DND-41 (cell line): ENCODE data around the gene PTPRN2.

ENCODE experiments used
- ATAC-seq: fragments of 200-7000 bp; cut with Tn5 transposase; 3 replicates; pipeline ENCODE4 v1.9.1; 2021; ENCODE audit warnings: low read depth; ENCODE audit not compliant: insufficient read depth
- DNase-seq: peaks from one replicate; pipeline ENCODE4 v3.0.0-alpha.2; 2020
- H2AFZ ChIP-seq: 2 replicates; pipeline ENCODE4 v1.6.0; 2012; ENCODE audit warnings: low read depth, low read length
- H3K27ac ChIP-seq: 2 replicates; pipeline ENCODE4 v1.5.1; 2012; ENCODE audit warnings: low read length, inconsistent platforms
- H3K27me3 ChIP-seq: fragments of 200-600 bp; sonication (generic); 2 replicates; pipeline ENCODE4 v1.6.0; 2012; ENCODE audit warnings: low read length, mild to moderate bottlenecking, inconsistent platforms; ENCODE audit not compliant: insufficient read depth, poor library complexity
- H3K36me3 ChIP-seq: 2 replicates; pipeline ENCODE4 v1.5.1; 2012; ENCODE audit warnings: low read length, inconsistent platforms; ENCODE audit not compliant: insufficient read depth
- H3K4me1 ChIP-seq: 2 replicates; pipeline ENCODE4 v1.5.1; 2012; ENCODE audit warnings: mild to moderate bottlenecking, low read length; ENCODE audit not compliant: insufficient read depth
- H3K4me2 ChIP-seq: 2 replicates; pipeline ENCODE4 v1.6.0; 2012; ENCODE audit warnings: mild to moderate bottlenecking, moderate library complexity, low read length, inconsistent platforms; ENCODE audit not compliant: insufficient read depth
- H3K4me3 ChIP-seq, 2 experiments: fragments of 200-600 bp in 1 of 2; shearing (Covaris generic) in 1 of 2; 2 replicates each; pipeline ENCODE4 v1.5.1; 2012 to 2016; ENCODE audit warnings: inconsistent platforms in 2 of 2, low read length in 2 of 2, mild to moderate bottlenecking in 2 of 2, low read depth in 1 of 2, moderate library complexity in 1 of 2
- H3K79me2 ChIP-seq: 2 replicates; pipeline ENCODE4 v1.6.0; 2012; ENCODE audit warnings: low read length, inconsistent platforms; ENCODE audit not compliant: insufficient read depth
- H3K9ac ChIP-seq: 2 replicates; pipeline ENCODE4 v1.6.0; 2012; ENCODE audit warnings: low read depth, mild to moderate bottlenecking, inconsistent platforms, low read length, moderate library complexity
- H3K9me3 ChIP-seq: 2 replicates; pipeline ENCODE4 v1.5.1; 2012; ENCODE audit warnings: low read length, moderate library complexity, mild to moderate bottlenecking, inconsistent platforms; ENCODE audit not compliant: insufficient read depth, severe bottlenecking
- H4K20me1 ChIP-seq: 2 replicates; pipeline ENCODE4 v1.6.0; 2012; ENCODE audit warnings: low read length; ENCODE audit not compliant: insufficient read depth
- EZH2 ChIP-seq: IDR thresholded peaks from 3 replicates; pipeline ENCODE4 v1.6.1; 2012; ENCODE audit warnings: borderline replicate concordance, low read depth, mild to moderate bottlenecking, moderate library complexity, low read length, inconsistent platforms; ENCODE audit not compliant: severe bottlenecking
- TF ChIP-seq, protein P1 (sequence below): IDR thresholded peaks from 2 replicates; pipeline ENCODE4 v1.5.1; 2012; ENCODE audit warnings: borderline replicate concordance, low read length, moderate library complexity, mild to moderate bottlenecking; ENCODE audit not compliant: poor library complexity, severe bottlenecking; ENCODE audit errors: extremely low read depth

PTPRN2 gene

GRCh38 chr7:158563911-158564662 is 23.5 kb downstream of the PTPRN2 start:
- H3K79me2 ChIP-seq = no peaks in the 10 kb centered on the region
- no peaks in the 10 kb centered on the region for H4K20me1 ChIP-seq
- H3K27ac ChIP-seq = no peak overlapping the region
- no peak overlapping the region for H3K4me2 ChIP-seq
- DNase-seq (no peak), ATAC-seq (no peak)
- TF ChIP-seq EZH2 = no peak
- TF ChIP-seq, protein P1, sequence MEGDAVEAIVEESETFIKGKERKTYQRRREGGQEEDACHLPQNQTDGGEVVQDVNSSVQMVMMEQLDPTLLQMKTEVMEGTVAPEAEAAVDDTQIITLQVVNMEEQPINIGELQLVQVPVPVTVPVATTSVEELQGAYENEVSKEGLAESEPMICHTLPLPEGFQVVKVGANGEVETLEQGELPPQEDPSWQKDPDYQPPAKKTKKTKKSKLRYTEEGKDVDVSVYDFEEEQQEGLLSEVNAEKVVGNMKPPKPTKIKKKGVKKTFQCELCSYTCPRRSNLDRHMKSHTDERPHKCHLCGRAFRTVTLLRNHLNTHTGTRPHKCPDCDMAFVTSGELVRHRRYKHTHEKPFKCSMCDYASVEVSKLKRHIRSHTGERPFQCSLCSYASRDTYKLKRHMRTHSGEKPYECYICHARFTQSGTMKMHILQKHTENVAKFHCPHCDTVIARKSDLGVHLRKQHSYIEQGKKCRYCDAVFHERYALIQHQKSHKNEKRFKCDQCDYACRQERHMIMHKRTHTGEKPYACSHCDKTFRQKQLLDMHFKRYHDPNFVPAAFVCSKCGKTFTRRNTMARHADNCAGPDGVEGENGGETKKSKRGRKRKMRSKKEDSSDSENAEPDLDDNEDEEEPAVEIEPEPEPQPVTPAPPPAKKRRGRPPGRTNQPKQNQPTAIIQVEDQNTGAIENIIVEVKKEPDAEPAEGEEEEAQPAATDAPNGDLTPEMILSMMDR = no peak
- H2AFZ ChIP-seq = no peak overlapping the region
- no peak overlapping the region for H3K9ac ChIP-seq
- no peaks in the 10 kb centered on the region for H3K9me3 ChIP-seq
- H3K36me3 ChIP-seq = no peaks in the 10 kb centered on the region
- no peaks in the 10 kb centered on the region for H3K4me1 ChIP-seq
- peaks cover 10% of the 10 kb centered on the region for H3K27me3 ChIP-seq
- H3K4me3 ChIP-seq = no peak overlapping the region

DNA sequence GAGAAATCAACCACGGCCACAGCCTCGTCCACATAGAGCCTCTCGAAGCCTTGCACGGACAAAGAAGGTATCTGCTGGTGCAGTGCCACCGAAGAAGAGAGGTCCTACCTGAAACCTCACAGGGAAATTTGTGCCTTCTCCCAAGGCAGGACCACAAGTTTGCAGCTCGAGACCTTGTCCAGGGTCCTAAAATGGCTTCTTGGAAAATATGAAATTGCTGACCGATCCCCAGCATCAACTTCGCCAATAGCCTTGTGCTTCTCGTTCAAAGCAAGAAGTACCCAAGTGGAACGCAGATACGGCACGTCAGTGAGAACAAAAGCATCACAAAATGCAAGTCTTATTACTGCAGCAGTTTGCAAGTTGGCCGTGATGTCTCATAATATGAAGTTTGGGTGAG is 24.6 kb downstream of the PTPRN2 start:
- H3K4me3 ChIP-seq = no peak overlapping the region
- DNase-seq = no peak
- TF ChIP-seq, protein P1 = no peak
- no peak for TF ChIP-seq EZH2
- no peaks in the 10 kb centered on the region for H3K79me2 ChIP-seq
- no peak overlapping the region for H3K9ac ChIP-seq
- H3K9me3 ChIP-seq = no peaks in the 10 kb centered on the region
- H3K36me3 ChIP-seq = no peaks in the 10 kb centered on the region
- H4K20me1 ChIP-seq = no peaks in the 10 kb centered on the region
- H3K4me2 ChIP-seq = no peak overlapping the region
- H3K27ac ChIP-seq = no peak overlapping the region
- H2AFZ ChIP-seq = no peak overlapping the region
- no peaks in the 10 kb centered on the region for H3K4me1 ChIP-seq
- H3K27me3 ChIP-seq = peaks cover 10% of the 10 kb centered on the region
- no peak for ATAC-seq

GRCh38 chr7:158562517-158562916 is 25.1 kb downstream of the PTPRN2 start:
- Histone ChIP-seq H3K4me1 (no peaks in the 10 kb centered on the region), H3K9ac (no peak overlapping the region), H3K9me3 (no peaks in the 10 kb centered on the region), H3K36me3 (no peaks in the 10 kb centered on the region), H3K4me3 (no peak overlapping the region), H4K20me1 (no peaks in the 10 kb centered on the region), H3K4me2 (no peak overlapping the region), H3K27ac (no peak overlapping the region), H2AFZ (no peak overlapping the region), H3K27me3 (peaks cover 10% of the 10 kb centered on the region), H3K79me2 (no peaks in the 10 kb centered on the region)
- TF ChIP-seq, protein P1 = no peak
- TF ChIP-seq EZH2 = no peak
- no peak for DNase-seq
- ATAC-seq = no peak
